ENCODE results near the gene MED12L. TPM values are rescaled to one million over a fixed set of nuclear protein-coding genes. Genes with fewer than 3 reads are reported as not detected.

The MED12L gene
- total RNA-seq, 1 experiment from 2014 or later = 6.4 TPM

DNA sequence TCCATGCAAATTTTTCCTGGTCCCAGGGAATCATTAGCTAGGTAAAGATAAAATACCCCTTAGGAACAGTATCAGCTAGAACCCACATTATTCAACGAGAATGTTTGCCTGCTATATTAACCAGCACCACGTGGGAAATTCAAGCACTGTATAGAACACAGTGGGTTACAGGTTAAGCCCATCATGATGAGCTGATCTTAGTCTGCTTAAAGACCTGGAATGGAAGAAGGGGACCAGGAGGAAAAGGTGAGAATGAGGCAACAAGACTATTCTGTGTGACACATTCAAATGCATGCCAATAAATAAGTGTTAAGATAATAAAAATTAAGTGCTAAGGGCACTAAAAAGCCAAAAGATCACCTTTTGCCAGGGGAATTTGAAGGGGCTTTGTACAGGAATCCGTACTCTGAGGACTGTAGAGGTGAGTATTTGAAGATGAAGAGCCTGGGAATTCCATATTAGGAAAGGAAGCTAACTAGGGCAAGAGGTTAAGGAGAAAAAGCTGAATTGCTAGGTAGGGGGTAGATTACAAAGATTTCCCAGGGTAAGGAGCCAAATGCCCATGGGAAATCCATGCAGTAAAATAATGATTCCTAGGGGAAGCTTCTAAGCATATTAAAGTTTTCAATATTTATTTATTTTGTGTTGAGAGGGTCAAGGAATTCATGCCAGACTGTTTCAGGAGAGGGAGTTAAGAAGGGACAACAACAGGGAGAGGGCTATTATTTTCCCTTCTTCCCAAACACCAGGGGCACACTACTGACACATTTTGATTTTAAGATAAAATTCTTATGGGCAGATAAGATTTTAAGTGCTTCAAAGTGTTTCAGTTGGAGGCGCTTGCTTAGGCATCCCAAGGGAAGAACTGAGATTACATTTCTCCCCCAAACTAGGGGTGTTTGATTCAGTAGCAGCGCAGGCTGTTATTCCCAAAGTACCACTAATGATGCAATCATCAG, 2.3 kb upstream of the MED12L start:
- H3K9me3 ChIP-seq (ENCODE audit: control insufficient read depth in 1 of 2, insufficient read depth in 1 of 2, low read depth in 1 of 2, low read length in 2 of 2) = no peaks in the 10 kb centered on the region
- no TSS peak for BruUV-seq (replicated peaks)
- H3K27me3 ChIP-seq (ENCODE audit: insufficient read depth, low read length) = no peaks in the 10 kb centered on the region
- no peaks in the 10 kb centered on the region for H4K20me1 ChIP-seq (ENCODE audit: insufficient read depth)
- no peak for TF ChIP-seq SP1 (IDR thresholded peaks at IDR 0.05; ENCODE audit: low read depth)
- no peak for TF ChIP-seq CEBPB (IDR thresholded peaks at IDR 0.05; ENCODE audit: low read depth)
- TF ChIP-seq REST (IDR thresholded peaks at IDR 0.05; ENCODE audit: low read depth) = no peak
- TF ChIP-seq CBX3 (IDR thresholded peaks at IDR 0.05; ENCODE audit: low read depth) = no peak
- no peak for TF ChIP-seq EZH2 (IDR thresholded peaks at IDR 0.05)
- no peak for TF ChIP-seq EGR1 (IDR thresholded peaks at IDR 0.05; ENCODE audit: low read depth)
- TF ChIP-seq RAD21 (IDR thresholded peaks at IDR 0.05; ENCODE audit: low read depth) = no peak
- no peak for TF ChIP-seq ELF1 (IDR thresholded peaks at IDR 0.05; ENCODE audit: borderline replicate concordance, low read depth)
- no peak overlapping the region for H3K4me2 ChIP-seq (ENCODE audit: low read length)
- intact Hi-C loops (cut with micrococcal nuclease) = no loop called here
- no peak overlapping the region for H3K4me3 ChIP-seq (replicated peaks in 1 of 2; ENCODE audit: low read depth in 1 of 2, low read length in 2 of 2)
- RAD21 ChIA-PET (ENCODE audit: low non-redundant PET in 1 of 2, low total read pairs in 2 of 2, uncharacterized antibody in 2 of 2, unreplicated experiment in 2 of 2) = no interaction called here
- CTCF ChIA-PET = interaction anchor here (0.9 kb wide), 1 partner anchor 16 kb away, joined by 3 read pairs; no protein-coding TSS in a partner anchor
- H3K4me1 ChIP-seq (ENCODE audit: control insufficient read depth in 1 of 2, insufficient read depth in 2 of 2, low read length in 2 of 2) = peaks cover 0 to 11% of the 10 kb centered on the region in 2 experiments; a peak in 1 of 4 replicates
- no peak overlapping the region for H3K27ac ChIP-seq (ENCODE audit: low read depth, low read length)
- POLR2A ChIA-PET = no interaction called here
- no peaks in the 10 kb centered on the region for H3K9me2 ChIP-seq (ENCODE audit: insufficient read depth)
- H3K9ac ChIP-seq (ENCODE audit: low read length) = no peak overlapping the region
- no peaks in the 10 kb centered on the region for H3K79me2 ChIP-seq (ENCODE audit: insufficient read depth, low read length)
- H2AFZ ChIP-seq (ENCODE audit: low read depth, low read length, poor library complexity, severe bottlenecking) = no peak overlapping the region
- ATAC-seq (no peak), DNase-seq (ENCODE audit: low read depth, low spot score) (no peak)
- no peaks in the 10 kb centered on the region for H3K36me3 ChIP-seq (ENCODE audit: control insufficient read depth in 1 of 2, insufficient read depth in 2 of 2, low read length in 2 of 2)
